ENCODE measurements around the gene ARHGEF26. TPM values are rescaled to one million over a fixed set of nuclear protein-coding genes. Genes with fewer than 3 reads are reported as not detected.

Gene ARHGEF26
- total RNA-seq, 1 experiment from 2014 or later: 20.8 TPM

- H3K4me3 ChIP-seq (ENCODE audit: low read depth, low read length): no peak overlapping the region
- no TSS peak for BruUV-seq (replicated peaks)
- no peak overlapping the region for H3K27ac Mint-ChIP-seq (ENCODE audit: unreplicated experiment)
- intact Hi-C loops (cut with micrococcal nuclease; ENCODE audit: unreplicated experiment): loop anchor here (2.0 kb wide), 1 partner anchor 67 kb away; no protein-coding TSS in a partner anchor
- no peaks in the 10 kb centered on the region for H3K9me3 Mint-ChIP-seq (ENCODE audit: unreplicated experiment)
- TF ChIP-seq CTCF (IDR thresholded peaks at IDR 0.05; ENCODE audit: insufficient read depth in 1 of 2, low read depth in 1 of 2, low read length in 1 of 2, severe bottlenecking in 1 of 2, unreplicated experiment in 1 of 2): no peak
- no peaks in the 10 kb centered on the region for H3K4me1 Mint-ChIP-seq (ENCODE audit: low read depth, unreplicated experiment)
- H3K27me3 Mint-ChIP-seq (ENCODE audit: insufficient read depth, unreplicated experiment): no peaks in the 10 kb centered on the region
- H3K36me3 ChIP-seq (ENCODE audit: control insufficient read depth, insufficient read depth, low read length): no peaks in the 10 kb centered on the region
- DNase-seq: no peak
- POLR2A ChIA-PET: no interaction called here
- H3K9me3 ChIP-seq: no peaks in the 10 kb centered on the region
- no peaks in the 10 kb centered on the region for H3K27me3 ChIP-seq (replicated peaks; ENCODE audit: control insufficient read depth, insufficient read depth, low read length)
- H3K36me3 Mint-ChIP-seq (ENCODE audit: insufficient read depth, unreplicated experiment): no peaks in the 10 kb centered on the region
- CTCF ChIA-PET: interaction anchor here (0.5 to 1.9 kb wide), 2 partner anchors 11 to 148 kb away, joined by 3 to 6 read pairs; no protein-coding TSS in a partner anchor
- no peak overlapping the region for H3K4me3 Mint-ChIP-seq (ENCODE audit: unreplicated experiment)
- H3K4me1 ChIP-seq: no peaks in the 10 kb centered on the region
Measured at GRCh38 chr3:154113609-154114008, 7.6 kb upstream of the ARHGEF26 start.

GRCh38 chr3:154115332-154115731 lies 5.9 kb upstream of the ARHGEF26 start:
- CTCF ChIA-PET: no interaction called here
- BruUV-seq (replicated peaks): no TSS peak
- H3K27me3 Mint-ChIP-seq (ENCODE audit: insufficient read depth, unreplicated experiment): no peaks in the 10 kb centered on the region

GRCh38 chr3:154119951-154120350 lies 1.2 kb upstream of the ARHGEF26 start:
- no peaks in the 10 kb centered on the region for H3K27me3 ChIP-seq (replicated peaks; ENCODE audit: control insufficient read depth, insufficient read depth, low read length)
- H3K4me1 Mint-ChIP-seq (ENCODE audit: low read depth, unreplicated experiment): peaks cover 16% of the 10 kb centered on the region
- no peaks in the 10 kb centered on the region for H3K9me3 Mint-ChIP-seq (ENCODE audit: unreplicated experiment)
- H3K4me3 Mint-ChIP-seq (ENCODE audit: unreplicated experiment): peak overlapping the region; percentile 74
- ChIA-PET CTCF (interaction anchor here (1.3 kb wide), 1 partner anchor 24 kb away, joined by 4 read pairs; no protein-coding TSS in a partner anchor), POLR2A (no interaction called here)
- no peak overlapping the region for H3K4me3 ChIP-seq (ENCODE audit: low read depth, low read length)
- intact Hi-C loops (cut with micrococcal nuclease; ENCODE audit: unreplicated experiment): no loop called here
- no peak overlapping the region for H3K27ac Mint-ChIP-seq (ENCODE audit: unreplicated experiment)
- DNase-seq: no peak
- H3K36me3 ChIP-seq (ENCODE audit: control insufficient read depth, insufficient read depth, low read length): no peaks in the 10 kb centered on the region
- H3K36me3 Mint-ChIP-seq (ENCODE audit: insufficient read depth, unreplicated experiment): no peaks in the 10 kb centered on the region
- no TSS peak for BruUV-seq (replicated peaks)
- peaks cover 12% of the 10 kb centered on the region for H3K4me1 ChIP-seq
- H3K27me3 Mint-ChIP-seq (ENCODE audit: insufficient read depth, unreplicated experiment): no peaks in the 10 kb centered on the region
- no peaks in the 10 kb centered on the region for H3K9me3 ChIP-seq
- no peak for TF ChIP-seq CTCF (IDR thresholded peaks at IDR 0.05; ENCODE audit: insufficient read depth in 1 of 2, low read depth in 1 of 2, low read length in 1 of 2, severe bottlenecking in 1 of 2, unreplicated experiment in 1 of 2)

More at GRCh38 chr3:154115332-154115731, 5.9 kb upstream of the ARHGEF26 start:
- TF ChIP-seq CTCF (IDR thresholded peaks at IDR 0.05; ENCODE audit: insufficient read depth in 1 of 2, low read depth in 1 of 2, low read length in 1 of 2, severe bottlenecking in 1 of 2, unreplicated experiment in 1 of 2): no peak
- Mint-ChIP-seq H3K36me3 (ENCODE audit: insufficient read depth, unreplicated experiment) (no peaks in the 10 kb centered on the region), H3K27ac (ENCODE audit: unreplicated experiment) (no peak overlapping the region), H3K4me1 (ENCODE audit: low read depth, unreplicated experiment) (peaks cover 5% of the 10 kb centered on the region), H3K4me3 (ENCODE audit: unreplicated experiment) (no peak overlapping the region), H3K9me3 (ENCODE audit: unreplicated experiment) (no peaks in the 10 kb centered on the region)
- Histone ChIP-seq H3K9me3 (no peaks in the 10 kb centered on the region), H3K27me3 (replicated peaks; ENCODE audit: control insufficient read depth, insufficient read depth, low read length) (no peaks in the 10 kb centered on the region), H3K4me3 (ENCODE audit: low read depth, low read length) (no peak overlapping the region), H3K4me1 (no peaks in the 10 kb centered on the region), H3K36me3 (ENCODE audit: control insufficient read depth, insufficient read depth, low read length) (no peaks in the 10 kb centered on the region)
- POLR2A ChIA-PET: no interaction called here
- no peak for DNase-seq
- intact Hi-C loops (cut with micrococcal nuclease; ENCODE audit: unreplicated experiment): no loop called here
